Smooth muscle cell (in vitro differentiated cells): ENCODE data around the gene ZDHHC11. TPM values are rescaled to one million over a fixed set of nuclear protein-coding genes. Genes with fewer than 3 reads are reported as not detected.

Source experiments
- DNase-seq: peaks from one replicate; lab custom pipeline; 2025; ENCODE audit not compliant: unreplicated experiment; lab: John Stamatoyannopoulos, UW
- H2AFZ ChIP-seq: fragments of 200-600 bp; sonication (generic); 2 replicates; pipeline ENCODE4 v1.6.0; 2016; ENCODE audit warnings: antibody characterized with exemption, low read depth, mild to moderate bottlenecking
- H3F3A ChIP-seq: fragments of 200-600 bp; sonication (generic); 2 replicates; pipeline ENCODE4 v1.6.0; 2017; ENCODE audit warnings: antibody characterized with exemption, low read depth
- H3K27ac ChIP-seq: fragments of 200-600 bp; sonication (generic); 2 replicates; pipeline ENCODE4 v1.5.1; 2016; ENCODE audit warnings: low read depth, mild to moderate bottlenecking
- H3K27me3 ChIP-seq: fragments of 200-600 bp; sonication (generic); 2 replicates; pipeline ENCODE4 v1.6.1; 2016; ENCODE audit warnings: low read depth, mild to moderate bottlenecking
- H3K36me3 ChIP-seq: fragments of 200-600 bp; sonication (generic); 2 replicates; pipeline ENCODE4 v1.5.1; 2016; ENCODE audit warnings: low read depth
- H3K4me1 ChIP-seq: fragments of 200-600 bp; sonication (generic); 2 replicates; pipeline ENCODE4 v1.5.1; 2016; ENCODE audit warnings: low read depth
- H3K4me2 ChIP-seq: fragments of 200-600 bp; sonication (generic); 2 replicates; pipeline ENCODE4 v1.6.0; 2016; ENCODE audit warnings: mild to moderate bottlenecking
- H3K4me3 ChIP-seq: fragments of 200-600 bp; sonication (generic); 2 replicates; pipeline ENCODE4 v1.5.1; 2016; ENCODE audit warnings: mild to moderate bottlenecking
- H3K79me2 ChIP-seq: fragments of 200-600 bp; sonication (generic); 2 replicates; pipeline ENCODE4 v1.6.0; 2016; ENCODE audit warnings: low read depth, mild to moderate bottlenecking
- H3K9ac ChIP-seq: fragments of 200-600 bp; sonication (generic); 2 replicates; pipeline ENCODE4 v1.6.0; 2016; ENCODE audit warnings: low read depth
- H3K9me3 ChIP-seq: fragments of 200-600 bp; sonication (generic); replicated peaks from 2 replicates; pipeline ENCODE4 v1.5.1; 2016; ENCODE audit warnings: low read depth
- H4K20me1 ChIP-seq: fragments of 200-600 bp; sonication (generic); 2 replicates; pipeline ENCODE4 v1.6.0; 2016; ENCODE audit warnings: low read depth
- CTCF ChIP-seq: fragments of 200-600 bp; sonication (generic); IDR thresholded peaks from 2 replicates; pipeline ENCODE4 v1.5.1; 2017; ENCODE audit warnings: borderline replicate concordance, mild to moderate bottlenecking, antibody characterized with exemption; ENCODE audit not compliant: insufficient read depth, poor library complexity, severe bottlenecking
- WGBS: methylation state at CpG from one replicate; pipeline ENCODE4 v1.1.7; 2016; ENCODE audit warnings: low lambda C conversion rate; 5-methylcytosine and 5-hydroxymethylcytosine counted together
- polyA plus RNA-seq: library from polyadenylated mRNA; unstranded; fragments of >200 nt; fragmentation: Nextera tagmentation; extraction: Ambion mirVana; gene quantifications from 2 replicates; pipeline ENCODE4 v1.2.1, GENCODE V29; 2016
- total RNA-seq: library from RNA; depleted of rRNA; stranded (reverse); fragments of >200 nt; gene quantifications from 2 replicates; pipeline ENCODE4 v1.2.3, GENCODE V29; 2014

Gene ZDHHC11
- total and polyA plus RNA-seq, 2 experiments from 2014 or later, result 1.7 to 4.8 TPM

DNA sequence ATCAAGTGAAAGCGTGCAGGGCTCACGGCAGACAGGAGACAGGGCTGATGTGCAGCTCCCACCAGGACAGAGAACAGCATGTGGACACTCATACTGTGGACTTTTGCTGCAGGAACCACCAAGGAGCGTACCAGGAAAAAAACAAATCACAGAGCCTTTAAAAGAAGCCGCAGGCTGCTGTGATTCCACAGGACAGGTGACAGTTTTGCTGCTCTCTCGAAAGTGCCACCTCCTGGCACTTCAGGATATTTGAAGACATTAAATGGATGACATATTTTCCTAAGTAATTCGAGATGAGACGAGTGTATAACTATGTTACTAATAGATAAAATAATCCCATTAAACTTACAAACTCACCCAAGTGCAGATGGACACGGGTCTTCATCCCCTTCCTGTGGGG, 29.3 kb downstream of the ZDHHC11 start:
- Histone ChIP-seq H3F3A (no peaks in the 10 kb centered on the region), H3K9me3 (no peaks in the 10 kb centered on the region), H3K4me3 (no peak overlapping the region), H2AFZ (no peak overlapping the region), H3K79me2 (no peaks in the 10 kb centered on the region), H4K20me1 (no peaks in the 10 kb centered on the region), H3K9ac (no peak overlapping the region), H3K27ac (no peak overlapping the region), H3K27me3 (no peaks in the 10 kb centered on the region), H3K4me2 (no peak overlapping the region), H3K4me1 (no peaks in the 10 kb centered on the region), H3K36me3 (no peaks in the 10 kb centered on the region)
- TF ChIP-seq CTCF, result no peak
- 91% methylated on average over 8 of the region's 8 CpGs for WGBS
- no peak for DNase-seq

DNA sequence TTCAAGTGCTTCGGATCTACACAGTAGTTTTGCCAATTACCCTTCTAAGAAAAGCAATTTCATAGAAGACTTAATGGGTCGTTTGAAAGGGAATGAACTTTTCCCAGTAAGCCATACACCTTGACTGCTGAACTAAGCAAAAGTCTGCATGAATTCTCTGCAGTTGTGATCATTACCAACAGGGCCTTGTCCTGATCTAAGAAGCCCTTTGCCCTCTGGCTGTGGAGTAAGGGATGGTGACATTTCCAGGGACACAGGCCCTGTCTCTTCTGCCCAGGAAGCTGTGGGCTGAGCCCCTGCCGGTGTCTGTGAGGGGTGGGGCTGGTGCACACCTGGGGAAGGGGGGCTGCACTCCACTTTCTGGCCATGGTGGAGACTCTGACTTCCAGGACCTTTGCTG, 30.5 kb downstream of the ZDHHC11 start:
- Histone ChIP-seq H3K4me1 (no peaks in the 10 kb centered on the region), H2AFZ (no peak overlapping the region), H3K9me3 (no peaks in the 10 kb centered on the region), H3K27ac (no peak overlapping the region), H3K4me3 (no peak overlapping the region), H3K79me2 (no peaks in the 10 kb centered on the region), H3K9ac (no peak overlapping the region), H3K27me3 (no peaks in the 10 kb centered on the region), H3K36me3 (no peaks in the 10 kb centered on the region), H3K4me2 (no peak overlapping the region), H4K20me1 (no peaks in the 10 kb centered on the region), H3F3A (no peaks in the 10 kb centered on the region)
- TF ChIP-seq CTCF, result no peak
- DNase-seq, result no peak
- 97% methylated on average over 3 of the region's 3 CpGs for WGBS

- H4K20me1 ChIP-seq, result no peaks in the 10 kb centered on the region
- DNase-seq, result no peak
- WGBS, result 98% methylated on average over 3 of the region's 3 CpGs
- H3K4me1 ChIP-seq, result no peaks in the 10 kb centered on the region
- no peaks in the 10 kb centered on the region for H3K36me3 ChIP-seq
- H3K4me3 ChIP-seq, result no peak overlapping the region
- H3K4me2 ChIP-seq, result no peak overlapping the region
- H3K9ac ChIP-seq, result no peak overlapping the region
- H3K27me3 ChIP-seq, result no peaks in the 10 kb centered on the region
- H3K79me2 ChIP-seq, result no peaks in the 10 kb centered on the region
- no peak overlapping the region for H2AFZ ChIP-seq
- no peak for TF ChIP-seq CTCF
- no peak overlapping the region for H3K27ac ChIP-seq
- no peaks in the 10 kb centered on the region for H3K9me3 ChIP-seq
- no peaks in the 10 kb centered on the region for H3F3A ChIP-seq
Observed at GRCh38 chr5:819078-819477, 31.7 kb downstream of the ZDHHC11 start.

DNA sequence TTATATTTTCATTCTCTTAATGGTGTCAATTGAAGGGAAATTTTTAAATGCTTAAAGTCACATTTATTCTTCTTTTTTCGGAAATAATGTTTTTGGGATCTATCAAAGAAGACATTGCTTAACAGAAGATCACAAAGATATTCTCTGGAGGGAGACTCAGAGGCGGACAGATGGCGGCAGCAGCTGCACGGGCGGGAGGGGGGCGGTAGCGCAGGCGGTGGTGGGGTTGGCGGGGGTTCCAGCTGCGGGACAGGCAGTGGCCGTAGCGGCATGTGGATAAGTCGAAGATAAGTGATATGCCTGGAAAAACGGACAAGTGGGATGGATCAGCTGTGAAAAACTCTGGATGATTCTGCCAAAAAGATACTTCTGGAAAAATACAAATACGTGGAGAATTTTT, 34.6 kb downstream of the ZDHHC11 start:
- no peaks in the 10 kb centered on the region for H3K9me3 ChIP-seq
- no peaks in the 10 kb centered on the region for H3K36me3 ChIP-seq
- no peaks in the 10 kb centered on the region for H3F3A ChIP-seq
- H3K79me2 ChIP-seq, result no peaks in the 10 kb centered on the region
- no peaks in the 10 kb centered on the region for H3K4me1 ChIP-seq
- H3K9ac ChIP-seq, result no peak overlapping the region
- TF ChIP-seq CTCF, result no peak
- H3K27me3 ChIP-seq, result no peaks in the 10 kb centered on the region
- WGBS, result 95% methylated on average over 15 of the region's 15 CpGs
- no peak overlapping the region for H2AFZ ChIP-seq
- DNase-seq, result no peak
- H3K27ac ChIP-seq, result no peak overlapping the region
- no peak overlapping the region for H3K4me2 ChIP-seq
- no peak overlapping the region for H3K4me3 ChIP-seq
- no peaks in the 10 kb centered on the region for H4K20me1 ChIP-seq
